Amniotic stem cell (primary cell): ENCODE data around the gene MAST3.

Source experiments
- DNase-seq: peaks from one replicate; lab custom pipeline; 2025; lab: John Stamatoyannopoulos, UW

Gene MAST3

GRCh38 chr19:18160493-18160970 lies 63.0 kb downstream of the MAST3 start:
- DNase-seq, result no peak

- no peak for DNase-seq
Observed at GRCh38 chr19:18160971-18161635, 63.5 kb downstream of the MAST3 start.

GRCh38 chr19:18161636-18162002 lies 64.0 kb downstream of the MAST3 start:
- DNase-seq, result no peak

GRCh38 chr19:18164072-18164471 lies 66.5 kb downstream of the MAST3 start:
- no peak for DNase-seq

GRCh38 chr19:18165794-18166544 lies 68.4 kb downstream of the MAST3 start:
- no peak for DNase-seq

GRCh38 chr19:18167011-18167410 lies 69.4 kb downstream of the MAST3 start:
- DNase-seq, result no peak

- DNase-seq, result no peak
Observed at GRCh38 chr19:18167975-18168645, 70.5 kb downstream of the MAST3 start.

- DNase-seq, result no peak
Observed at GRCh38 chr19:18168673-18169381, 71.2 kb downstream of the MAST3 start.

GRCh38 chr19:18170714-18171255 lies 73.2 kb downstream of the MAST3 start:
- DNase-seq, result no peak

- DNase-seq, result no peak
Observed at GRCh38 chr19:18171605-18172327, 74.2 kb downstream of the MAST3 start.

GRCh38 chr19:18172331-18173053 lies 74.9 kb downstream of the MAST3 start:
- DNase-seq, result no peak

GRCh38 chr19:18173054-18173571 lies 75.5 kb downstream of the MAST3 start:
- no peak for DNase-seq

GRCh38 chr19:18173572-18174288 lies 76.2 kb downstream of the MAST3 start, which contains the start of gene IFI30:
Gene IFI30 (plus strand): TSS chr19:18173813. CDS start chr19:18173842, 29 bp downstream.
- no peak for DNase-seq

- DNase-seq, result no peak
Observed at GRCh38 chr19:18174983-18175382, 77.4 kb downstream of the MAST3 start.

- no peak for DNase-seq
Observed at GRCh38 chr19:18176367-18177310, 79.1 kb downstream of the MAST3 start.

- no peak for DNase-seq
Observed at GRCh38 chr19:18179957-18180356, 82.4 kb downstream of the MAST3 start.

GRCh38 chr19:18183529-18183928 lies 86.0 kb downstream of the MAST3 start:
- no peak for DNase-seq

- no peak for DNase-seq
Observed at GRCh38 chr19:18185538-18185937, 88.0 kb downstream of the MAST3 start.

GRCh38 chr19:18190278-18190677 lies 92.7 kb downstream of the MAST3 start:
- DNase-seq, result no peak
